HTERT RPE-1 (cell line): ENCODE measurements around the gene ASIC4.

ENCODE experiments used
- in situ Hi-C: fragments of 300-500 bp; cut with MboI; formaldehyde crosslinking; loops from 4 replicates; pipeline ENCODE4 v1.14.3; 2020; ENCODE audit warnings: low sequenced_read_pairs

ASIC4 gene

DNA sequence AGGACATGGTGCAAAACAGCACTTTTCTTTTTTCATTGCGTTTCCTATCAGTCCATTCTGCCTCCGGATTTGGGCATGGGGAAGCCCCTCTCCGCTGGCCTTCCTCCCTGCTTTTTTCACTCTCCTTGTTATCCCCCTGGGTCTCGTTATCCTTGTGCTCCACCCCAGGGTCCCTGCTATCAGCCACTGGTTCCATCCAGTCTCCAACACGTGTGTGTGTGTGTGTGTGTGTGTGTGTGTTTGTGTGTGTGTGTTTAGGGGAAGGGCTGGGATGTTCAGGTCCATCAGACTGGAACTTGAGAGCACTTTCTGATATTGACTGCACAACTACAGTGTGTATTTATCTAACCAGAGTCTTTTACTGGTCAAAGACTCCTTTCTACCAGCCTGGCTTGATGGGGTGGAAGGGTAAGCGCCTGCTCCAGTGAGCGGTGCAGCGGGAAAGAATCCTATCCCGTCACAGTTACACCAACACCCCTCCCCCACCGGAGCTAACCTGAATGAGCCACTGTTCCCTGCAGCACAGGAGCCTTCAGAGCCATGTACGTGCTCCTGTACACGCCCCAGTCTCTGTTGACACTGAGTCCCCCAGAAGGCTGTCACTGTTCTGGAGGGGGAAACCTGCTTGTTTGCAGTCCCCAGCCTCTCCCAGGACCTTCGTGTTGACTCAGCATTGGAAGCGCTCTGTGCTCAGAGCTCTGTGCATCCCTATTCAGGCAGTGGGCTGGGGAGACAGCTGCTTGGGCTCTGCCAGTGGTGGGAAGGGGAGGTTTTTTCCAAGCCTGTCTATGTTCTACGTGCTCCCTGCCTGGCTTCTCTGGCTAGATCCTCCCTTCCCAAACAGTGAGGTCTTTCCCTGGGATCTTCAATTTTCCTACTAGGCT lies 62.5 kb downstream of the ASIC4 start:
- in situ Hi-C loops = no loop called here

DNA sequence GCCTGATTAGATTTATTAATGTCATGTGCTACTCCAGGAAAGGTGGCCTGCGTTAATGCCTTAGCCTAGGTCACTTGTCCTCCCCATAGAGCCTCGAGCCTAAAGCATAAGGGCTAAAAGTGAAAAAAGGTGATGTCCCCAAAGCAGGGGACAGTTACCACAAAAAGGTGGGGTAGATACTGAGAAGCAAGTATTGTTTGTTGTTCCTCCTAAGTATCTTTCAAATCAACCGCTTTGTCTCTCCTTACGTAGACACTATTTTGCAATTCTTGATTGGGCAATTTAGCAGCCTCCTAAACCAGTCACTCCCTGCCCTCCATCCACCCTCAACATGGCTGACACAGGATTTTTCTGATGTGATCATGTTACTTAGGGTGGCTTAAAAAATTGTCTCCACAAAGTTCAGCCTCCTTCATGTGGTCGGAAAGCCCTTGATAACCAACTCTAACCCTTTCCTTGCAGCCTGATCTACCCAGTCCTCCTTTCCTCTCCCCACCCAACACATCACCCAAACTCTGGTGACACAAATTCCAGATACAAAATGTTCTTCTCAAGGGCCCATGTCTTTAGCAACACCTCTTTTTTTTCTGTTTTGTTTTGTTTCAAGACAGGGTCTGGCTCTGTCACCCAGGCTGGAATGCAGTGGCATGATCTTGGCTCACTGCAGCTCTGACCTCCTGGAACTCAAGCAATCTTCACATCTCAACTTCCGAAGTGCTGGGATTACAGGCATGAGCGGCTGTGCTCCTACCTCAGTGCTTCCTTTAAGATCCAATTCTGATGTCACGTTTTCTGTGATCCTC lies 64.7 kb downstream of the ASIC4 start:
- in situ Hi-C loops = no loop called here

DNA sequence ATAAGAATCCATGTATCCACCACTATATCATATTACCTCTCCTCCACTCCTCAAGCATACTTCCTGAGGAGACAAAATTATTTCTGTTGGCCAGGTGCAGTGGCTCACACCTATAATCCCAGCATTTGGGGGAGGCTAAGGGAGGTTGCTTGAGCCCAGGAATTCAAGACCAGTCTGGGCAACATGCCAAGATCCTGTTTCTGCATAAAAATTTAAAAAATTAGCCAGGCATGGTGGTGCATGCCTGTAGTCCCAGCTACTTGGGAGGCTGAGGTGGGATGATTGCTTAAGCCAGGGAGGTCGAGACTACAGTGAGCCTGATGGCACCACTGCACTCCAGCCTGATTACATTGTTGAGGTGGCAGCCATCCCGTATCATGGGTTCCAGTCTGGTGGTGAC lies 67.1 kb downstream of the ASIC4 start:
- in situ Hi-C loops = no loop called here
